GM18951 (cell line): ENCODE data around the gene CLDN12.

ENCODE experiments used
- POLR2A ChIP-seq: IDR thresholded peaks from 4 replicates; pipeline ENCODE4 v1.6.1; 2011; ENCODE audit warnings: mild to moderate bottlenecking; ENCODE audit not compliant: insufficient read length, insufficient read depth; ENCODE audit errors: extremely low read depth
- in situ Hi-C: fragments of 300-500 bp; cut with MboI; formaldehyde crosslinking; loops from one replicate; pipeline ENCODE4 v1.12.0; 2022; ENCODE audit warnings: low sequenced_read_pairs, mixed read lengths, inconsistent platforms; ENCODE audit not compliant: unreplicated experiment

The CLDN12 gene

GRCh38 chr7:90455163-90456030 is 52.1 kb downstream of the CLDN12 start:
- in situ Hi-C loops, result loop anchor here (10.0 to 25.0 kb wide), 2 partner anchors 169 to 582 kb away; no protein-coding TSS in a partner anchor
- no peak for TF ChIP-seq POLR2A

GRCh38 chr7:90458104-90458503 is 54.8 kb downstream of the CLDN12 start:
- in situ Hi-C loops, result loop anchor here (10.0 to 25.0 kb wide), 2 partner anchors 167 to 579 kb away; no protein-coding TSS in a partner anchor
- TF ChIP-seq POLR2A, result no peak

- in situ Hi-C loops, result loop anchor here (10.0 to 25.0 kb wide), 2 partner anchors 165 to 577 kb away; no protein-coding TSS in a partner anchor
- TF ChIP-seq POLR2A, result no peak
Observed at GRCh38 chr7:90459888-90460287, 56.6 kb downstream of the CLDN12 start.

GRCh38 chr7:90461219-90461618 is 58.0 kb downstream of the CLDN12 start:
- in situ Hi-C loops, result loop anchor here (25.0 kb wide), 1 partner anchor 576 kb away; no protein-coding TSS in a partner anchor
- TF ChIP-seq POLR2A, result no peak

- in situ Hi-C loops, result loop anchor here (25.0 kb wide), 1 partner anchor 574 kb away; no protein-coding TSS in a partner anchor
Observed at GRCh38 chr7:90463151-90463628, 59.9 kb downstream of the CLDN12 start.
